NT2/D1 (cell line): ENCODE data around the gene COL1A1.

Experiments used
- SUZ12 ChIP-seq: IDR thresholded peaks from 2 replicates; pipeline ENCODE4 v1.6.1; 2011; ENCODE audit not compliant: insufficient read length, insufficient read depth; ENCODE audit errors: extremely low read depth
- YY1 ChIP-seq: IDR thresholded peaks from 2 replicates; pipeline ENCODE4 v1.6.1; 2011; ENCODE audit not compliant: insufficient read length, insufficient read depth
- ZNF274 ChIP-seq: IDR thresholded peaks from 2 replicates; pipeline ENCODE4 v1.6.1; 2011; ENCODE audit warnings: mild to moderate bottlenecking, low read depth, low read length

DNA sequence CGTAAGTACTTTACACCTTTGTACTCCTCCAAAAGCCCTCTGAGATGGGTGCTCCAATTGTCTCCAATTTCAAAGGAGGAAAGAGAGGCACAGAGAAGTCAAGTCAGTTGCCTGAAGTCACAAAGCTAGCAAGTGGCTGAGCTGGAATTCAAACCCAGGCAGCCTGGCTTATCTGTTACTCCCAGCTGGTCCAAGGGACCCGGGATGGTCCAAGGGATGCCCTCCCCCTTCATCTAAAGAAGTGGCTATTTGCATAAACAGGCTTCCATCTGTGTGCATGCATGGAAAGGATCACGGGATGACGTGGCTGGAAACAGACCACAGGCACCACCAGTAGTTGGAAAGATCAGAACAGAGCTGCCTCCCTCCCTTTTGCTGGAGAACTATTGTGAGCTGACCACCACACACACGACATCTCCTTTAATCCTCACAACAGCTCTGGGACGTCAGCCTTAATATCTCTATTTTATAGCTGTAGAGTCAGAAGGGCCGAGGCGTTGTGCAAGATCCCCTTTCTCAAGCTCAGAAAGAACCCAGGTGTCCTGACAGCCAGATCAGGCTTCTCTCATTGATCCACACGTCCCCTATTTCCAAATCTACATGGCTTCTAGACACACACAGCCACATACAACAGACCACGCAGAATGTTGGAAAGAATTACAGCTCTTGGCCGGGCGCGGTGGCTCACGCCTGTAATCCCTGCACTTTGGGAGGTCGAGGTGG lies 10.9 kb upstream of the COL1A1 start:
- TF ChIP-seq ZNF274 = no peak
- no peak for TF ChIP-seq YY1
- TF ChIP-seq SUZ12 = no peak
